HEK293T (cell line): ENCODE results near the gene MT1HL1.

Experiments used
- CTCF ChIA-PET: fragments of 350-600 bp; formaldehyde crosslinking; extraction: SDS; loops from one replicate; lab custom pipeline; 2021; ENCODE audit warnings: antibody characterized with exemption, inconsistent platforms; lab: Yijun Ruan, JAX
- POLR2A ChIA-PET: fragments of 350-600 bp; formaldehyde crosslinking; extraction: SDS; loops from one replicate; lab custom pipeline; 2020; ENCODE audit warnings: antibody characterized with exemption, inconsistent platforms; lab: Yijun Ruan, JAX
- DNase-seq: peaks from one replicate; pipeline ENCODE4 v3.0.0; 2012; ENCODE audit warnings: mixed read lengths; ENCODE audit errors: extremely low spot score
- ARNT ChIP-seq: fragments of 450-650 bp; IDR thresholded peaks from 2 replicates; pipeline ENCODE4 v1.6.1; 2017; ENCODE audit warnings: mild to moderate bottlenecking
- BHLHE40 ChIP-seq: fragments of 450-650 bp; IDR thresholded peaks from 2 replicates; pipeline ENCODE4 v1.6.1; 2016; ENCODE audit warnings: mild to moderate bottlenecking, moderate library complexity, borderline replicate concordance
- CTBP1 ChIP-seq: fragments of 450-650 bp; IDR thresholded peaks from 2 replicates; pipeline ENCODE4 v1.6.1; 2016; ENCODE audit warnings: borderline replicate concordance
- ELF4 ChIP-seq: fragments of 450-650 bp; IDR thresholded peaks from 2 replicates; pipeline ENCODE4 v1.6.1; 2017; ENCODE audit warnings: antibody characterized with exemption
- FOXA1 ChIP-seq: fragments of 450-650 bp; IDR thresholded peaks from 2 replicates; pipeline ENCODE4 v1.6.1; 2016; ENCODE audit warnings: mild to moderate bottlenecking
- FOXK2 ChIP-seq: fragments of 450-650 bp; IDR thresholded peaks from 2 replicates; pipeline ENCODE4 v1.6.1; 2016; ENCODE audit warnings: mild to moderate bottlenecking
- FOXM1 ChIP-seq: fragments of 450-650 bp; IDR thresholded peaks from 2 replicates; pipeline ENCODE4 v1.6.1; 2017; ENCODE audit warnings: mild to moderate bottlenecking, borderline replicate concordance
- HDGF ChIP-seq: fragments of 450-650 bp; IDR thresholded peaks from 2 replicates; pipeline ENCODE4 v1.6.1; 2017; ENCODE audit warnings: antibody characterized with exemption, borderline replicate concordance
- L3MBTL2 ChIP-seq: fragments of 450-650 bp; conservative IDR thresholded peaks from 2 replicates; pipeline ENCODE4 v1.6.1; 2016; ENCODE audit warnings: mild to moderate bottlenecking
- LEF1 ChIP-seq: fragments of 450-650 bp; IDR thresholded peaks from 2 replicates; pipeline ENCODE4 v1.6.1; 2017; ENCODE audit warnings: mild to moderate bottlenecking, borderline replicate concordance
- NFRKB ChIP-seq: fragments of 450-650 bp; IDR thresholded peaks from 2 replicates; pipeline ENCODE4 v1.6.1; 2016; ENCODE audit warnings: mild to moderate bottlenecking, moderate library complexity
- SP1 ChIP-seq: fragments of 450-650 bp; IDR thresholded peaks from 2 replicates; pipeline ENCODE4 v1.6.1; 2017
- SUZ12 ChIP-seq: fragments of 450-650 bp; IDR thresholded peaks from 2 replicates; pipeline ENCODE4 v1.6.1; 2016; ENCODE audit warnings: mild to moderate bottlenecking
- TARDBP ChIP-seq: fragments of 450-650 bp; IDR thresholded peaks from 2 replicates; pipeline ENCODE4 v1.6.1; 2016
- ZNF384 ChIP-seq: fragments of 450-650 bp; IDR thresholded peaks from 2 replicates; pipeline ENCODE4 v1.6.1; 2016
- TF ChIP-seq, protein P1 (sequence below): fragments of 450-650 bp; IDR thresholded peaks from 2 replicates; pipeline ENCODE4 v1.6.1; 2016

Gene MT1HL1

DNA sequence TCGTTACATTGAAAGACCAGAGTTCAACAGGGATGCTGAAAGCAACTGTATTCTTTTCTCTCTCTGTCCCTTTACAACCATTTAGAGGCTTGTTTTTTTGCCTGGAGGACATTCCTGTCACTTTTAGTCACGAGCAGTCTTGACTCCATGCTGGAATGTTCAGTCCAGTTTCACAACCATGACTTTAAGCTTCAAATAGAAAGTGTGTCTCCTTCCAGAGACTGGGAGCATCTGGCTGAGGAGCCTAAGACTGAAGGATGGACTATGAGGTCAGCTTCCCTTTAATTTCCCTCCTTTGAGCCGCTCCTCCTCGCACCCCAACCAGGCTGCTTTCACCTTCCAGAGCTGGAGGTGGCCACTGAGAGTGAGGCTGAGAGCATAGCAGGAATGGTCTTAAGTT is 27.2 kb upstream of the MT1HL1 start:
- CTCF ChIA-PET: no interaction called here
- DNase-seq: no peak
- no peak for TF ChIP-seq CTBP1
- TF ChIP-seq LEF1: no peak
- no peak for TF ChIP-seq ELF4
- POLR2A ChIA-PET: no interaction called here

DNA sequence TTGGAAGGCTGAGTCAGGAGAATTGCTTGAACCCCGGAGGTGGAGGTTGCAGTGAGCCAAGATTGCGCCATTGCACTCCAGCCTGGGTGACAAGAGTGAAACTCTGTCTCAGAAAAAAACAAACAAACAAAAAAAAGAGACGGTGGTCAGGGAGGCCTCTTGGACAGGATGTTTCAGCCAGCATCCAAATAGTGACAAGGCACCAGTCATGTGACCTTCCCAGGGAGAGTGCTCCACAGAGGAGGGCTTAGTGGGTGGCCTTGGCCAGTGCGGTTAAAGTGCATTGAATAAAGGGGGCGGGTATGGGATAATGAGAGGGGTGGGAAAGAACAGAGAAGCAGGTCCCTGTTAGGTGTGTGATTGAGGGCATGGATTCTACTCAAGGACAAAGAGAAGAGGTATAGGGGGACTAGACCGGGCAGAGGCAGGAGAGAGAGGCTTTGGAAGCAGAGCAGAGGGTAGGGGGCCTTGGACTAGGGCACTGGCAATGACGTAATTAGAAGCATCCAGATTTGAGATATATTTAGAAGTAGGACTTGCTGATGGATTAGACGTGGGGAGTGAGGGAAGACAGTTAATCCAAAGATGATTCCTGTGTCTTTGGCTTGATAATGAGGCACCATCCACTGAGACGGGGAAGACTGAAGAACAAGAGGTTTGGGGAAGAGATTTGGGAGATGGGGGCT is 25.8 kb upstream of the MT1HL1 start:
- no peak for DNase-seq
- ChIA-PET CTCF (no interaction called here), POLR2A (no interaction called here)
- TF ChIP-seq TARDBP (no peak), FOXK2 (no peak), HDGF (no peak), SUZ12 (no peak), ZNF384 (no peak), LEF1 (no peak), SP1 (no peak), NFRKB (no peak), L3MBTL2 (no peak), ARNT (no peak), CTBP1 (no peak), FOXA1 (no peak), BHLHE40 (no peak), FOXM1 (no peak), ELF4 (no peak)
- TF ChIP-seq, protein P1, sequence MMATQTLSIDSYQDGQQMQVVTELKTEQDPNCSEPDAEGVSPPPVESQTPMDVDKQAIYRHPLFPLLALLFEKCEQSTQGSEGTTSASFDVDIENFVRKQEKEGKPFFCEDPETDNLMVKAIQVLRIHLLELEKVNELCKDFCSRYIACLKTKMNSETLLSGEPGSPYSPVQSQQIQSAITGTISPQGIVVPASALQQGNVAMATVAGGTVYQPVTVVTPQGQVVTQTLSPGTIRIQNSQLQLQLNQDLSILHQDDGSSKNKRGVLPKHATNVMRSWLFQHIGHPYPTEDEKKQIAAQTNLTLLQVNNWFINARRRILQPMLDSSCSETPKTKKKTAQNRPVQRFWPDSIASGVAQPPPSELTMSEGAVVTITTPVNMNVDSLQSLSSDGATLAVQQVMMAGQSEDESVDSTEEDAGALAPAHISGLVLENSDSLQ: no peak

DNA sequence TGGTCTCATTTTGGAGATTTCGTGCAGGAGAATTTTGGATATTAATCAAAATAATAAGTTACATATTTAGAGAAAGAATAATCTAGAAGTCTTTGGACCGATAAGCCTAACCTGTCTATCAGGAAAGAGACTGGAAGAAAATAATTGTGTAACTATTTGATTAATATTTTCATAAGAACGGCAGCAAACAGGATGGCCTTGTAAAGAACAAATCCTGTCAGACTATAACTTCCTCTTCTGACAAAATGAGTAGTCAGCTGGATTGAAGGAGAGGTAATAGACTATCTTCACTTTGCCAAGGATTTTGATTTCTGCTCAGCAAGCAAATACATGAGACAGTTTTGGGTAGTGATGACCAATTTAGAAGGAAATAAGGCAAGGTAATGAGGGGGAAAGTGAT is 25.0 kb upstream of the MT1HL1 start:
- TF ChIP-seq TARDBP (no peak), ZNF384 (no peak), FOXA1 (no peak), SP1 (no peak), FOXK2 (no peak)
- no peak for DNase-seq
- POLR2A ChIA-PET: no interaction called here
- CTCF ChIA-PET: no interaction called here

DNA sequence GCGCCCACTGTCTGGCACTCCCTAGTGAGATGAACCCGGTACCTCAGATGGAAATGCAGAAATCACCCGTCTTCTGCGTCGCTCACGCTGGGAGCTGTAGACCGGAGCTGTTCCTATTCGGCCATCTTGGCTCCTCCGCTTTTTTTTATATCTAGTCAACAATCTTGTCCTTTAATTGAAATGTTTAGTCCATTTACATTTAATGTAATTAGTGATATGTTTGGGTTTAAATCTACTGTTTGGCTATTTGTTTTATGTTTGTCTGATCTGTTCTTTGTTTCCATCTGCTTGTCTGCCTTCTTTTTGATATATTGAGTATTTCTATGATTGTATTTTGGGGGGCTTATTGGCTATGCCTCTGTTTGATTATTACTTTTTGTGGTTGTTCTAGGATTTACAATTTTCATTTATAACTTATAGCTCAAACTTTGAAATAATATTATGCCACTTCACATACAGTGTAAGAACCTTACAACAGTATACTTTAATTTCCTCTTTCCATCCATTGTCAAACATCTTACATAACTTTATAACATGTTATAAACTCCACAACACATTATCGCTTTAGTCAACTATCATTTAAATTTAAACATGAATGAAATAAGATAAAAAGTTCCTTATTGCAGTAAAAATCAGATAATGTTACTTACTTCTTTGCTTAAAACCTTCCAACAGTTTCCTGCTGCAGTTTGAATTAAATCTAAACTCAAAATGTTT is 21.3 kb upstream of the MT1HL1 start:
- POLR2A ChIA-PET: no interaction called here
- CTCF ChIA-PET: no interaction called here
- TF ChIP-seq SP1: no peak
- no peak for TF ChIP-seq L3MBTL2
- TF ChIP-seq BHLHE40: no peak
- no peak for TF ChIP-seq ELF4
- TF ChIP-seq LEF1: no peak

DNA sequence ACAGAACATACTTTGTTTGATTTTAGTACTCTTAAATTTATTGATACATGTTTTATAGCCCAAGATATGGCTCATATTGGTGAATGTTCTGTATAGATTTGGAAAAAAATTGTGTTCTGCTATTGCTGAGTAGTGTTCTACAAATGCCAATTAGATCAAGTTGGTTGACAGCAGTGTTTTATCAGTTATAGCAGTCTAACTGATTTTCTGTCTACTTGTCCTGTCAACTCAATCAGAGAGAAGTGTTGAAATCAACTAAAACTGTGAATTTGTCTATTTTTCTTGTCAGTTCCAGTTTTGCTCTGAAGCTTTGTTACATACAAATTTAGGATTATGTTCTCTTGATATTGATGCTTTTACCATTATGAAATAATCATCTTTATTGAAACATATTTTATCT is 14.7 kb upstream of the MT1HL1 start:
- ChIA-PET POLR2A (no interaction called here), CTCF (no interaction called here)

More for the DNA sequence above, 21.3 kb upstream of the MT1HL1 start:
- no peak for DNase-seq

DNA sequence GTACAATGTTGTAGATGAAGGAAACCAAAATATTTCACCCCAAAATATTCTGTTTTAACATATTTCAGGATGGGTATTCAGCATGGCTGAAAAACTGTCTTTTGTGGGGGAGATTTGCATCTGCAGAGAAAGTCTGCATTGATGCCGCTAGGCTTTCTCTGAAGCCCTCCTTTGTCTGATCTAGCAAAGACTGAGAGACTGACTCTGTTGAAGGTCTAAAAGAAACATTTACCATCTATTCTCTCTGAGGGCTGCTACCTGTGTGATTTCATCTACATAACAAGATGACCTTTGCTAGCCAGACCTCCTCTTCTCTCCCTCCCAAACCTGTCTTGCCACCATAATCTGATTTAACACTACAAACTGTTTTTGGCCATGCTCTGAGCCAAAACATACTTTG is 12.4 kb upstream of the MT1HL1 start:
- DNase-seq: no peak
- ChIA-PET CTCF (no interaction called here), POLR2A (no interaction called here)
- TF ChIP-seq HDGF (no peak), CTBP1 (no peak), ELF4 (no peak), FOXK2 (no peak), TARDBP (no peak), NFRKB (no peak), SP1 (no peak), ARNT (no peak), L3MBTL2 (no peak), ZNF384 (no peak)
- TF ChIP-seq, protein P1: no peak

More for the DNA sequence above, 14.7 kb upstream of the MT1HL1 start:
- TF ChIP-seq SP1 (no peak), HDGF (no peak), FOXA1 (no peak), BHLHE40 (no peak), SUZ12 (no peak), NFRKB (no peak), LEF1 (no peak), ELF4 (no peak), CTBP1 (no peak), FOXK2 (no peak), FOXM1 (no peak), TARDBP (no peak), ZNF384 (no peak)
- no peak for DNase-seq

DNA sequence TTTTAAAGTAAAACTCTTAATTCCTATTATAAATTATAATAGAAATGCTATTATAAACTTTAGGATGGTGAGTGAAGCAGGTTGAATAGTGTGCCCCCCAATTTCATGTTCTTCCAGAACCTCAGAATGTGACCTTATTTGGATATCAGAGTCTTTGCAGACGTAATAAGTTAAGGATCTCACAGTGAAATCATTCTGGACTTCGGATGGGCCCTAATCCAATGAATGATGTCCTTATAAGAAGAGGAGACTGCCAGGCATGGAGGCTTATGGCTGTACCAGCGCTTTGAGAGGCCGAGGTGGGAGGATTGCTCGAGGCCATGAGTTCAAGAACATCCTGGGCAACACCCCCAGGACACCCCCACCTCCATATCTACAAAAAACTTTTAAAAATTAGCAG is 9.4 kb upstream of the MT1HL1 start:
- no peak for DNase-seq
- no peak for TF ChIP-seq TARDBP
- no peak for TF ChIP-seq SUZ12
- TF ChIP-seq FOXM1: no peak
- no peak for TF ChIP-seq SP1
- no peak for TF ChIP-seq NFRKB
- no peak for TF ChIP-seq ELF4
- no peak for TF ChIP-seq LEF1
- no peak for TF ChIP-seq FOXA1
- TF ChIP-seq L3MBTL2: no peak
- TF ChIP-seq BHLHE40: no peak
- TF ChIP-seq FOXK2: no peak
- TF ChIP-seq, protein P1: no peak
- TF ChIP-seq HDGF: no peak
- no peak for TF ChIP-seq CTBP1
- CTCF ChIA-PET: no interaction called here
- POLR2A ChIA-PET: no interaction called here
